ENCODE measurements around the gene NCAPH2. TPM values are rescaled to one million over a fixed set of nuclear protein-coding genes. Genes with fewer than 3 reads are reported as not detected.

The NCAPH2 gene
- total and polyA plus RNA-seq, 4 donors = 18.2 to 67.4 (median 33.6) TPM

DNA sequence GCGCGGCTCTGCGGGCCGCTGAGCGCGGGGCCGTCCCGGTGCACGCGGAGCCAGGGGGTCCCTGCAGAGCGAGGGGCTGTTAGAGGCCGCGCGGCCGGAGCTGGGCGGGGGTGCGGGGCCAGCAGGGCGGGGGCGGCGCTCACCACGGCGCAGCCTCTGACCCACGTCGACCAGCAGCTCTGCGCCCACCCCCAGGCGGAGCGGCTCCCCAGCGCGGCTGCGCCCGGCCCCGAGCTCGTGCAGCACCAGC, 17.8 kb downstream of the NCAPH2 start:
- Histone ChIP-seq H3K9me3 (ENCODE audit: control insufficient read depth, low read length) (no peaks in the 10 kb centered on the region), H3K27ac (ENCODE audit: low read depth in 1 of 2, low read length in 2 of 2) (peak overlapping the region in 1 of 2 donors; percentile 54), H3K36me3 (ENCODE audit: control insufficient read depth in 1 of 2, insufficient read depth in 2 of 2, low read length in 1 of 2) (no peaks in the 10 kb centered on the region), H3K27me3 (ENCODE audit: control insufficient read depth in 1 of 2, insufficient read depth in 2 of 2, low read length in 1 of 2) (no peaks in the 10 kb centered on the region), H3K4me1 (ENCODE audit: control insufficient read depth in 1 of 2, insufficient read depth in 2 of 2, low read length in 2 of 2) (no peaks in the 10 kb centered on the region), H3K4me3 (ENCODE audit: low read length in 2 of 2) (peak overlapping the region; percentile 50 to 51)
- ATAC-seq (ENCODE audit: low FRiP score) (no peak), DNase-seq (no peak)
- intact Hi-C loops (cut with DNase I) = loop anchor here (1.0 to 5.0 kb wide), 2 partner anchors 17 to 37 kb away; partner anchors contain the start of genes NCAPH2 (in 2 of the 2) and SYCE3 (in 1 of the 2)
- WGBS, 2 donors = 0 to 1% methylated on average over 15 to 33 of the region's 33 CpGs

DNA sequence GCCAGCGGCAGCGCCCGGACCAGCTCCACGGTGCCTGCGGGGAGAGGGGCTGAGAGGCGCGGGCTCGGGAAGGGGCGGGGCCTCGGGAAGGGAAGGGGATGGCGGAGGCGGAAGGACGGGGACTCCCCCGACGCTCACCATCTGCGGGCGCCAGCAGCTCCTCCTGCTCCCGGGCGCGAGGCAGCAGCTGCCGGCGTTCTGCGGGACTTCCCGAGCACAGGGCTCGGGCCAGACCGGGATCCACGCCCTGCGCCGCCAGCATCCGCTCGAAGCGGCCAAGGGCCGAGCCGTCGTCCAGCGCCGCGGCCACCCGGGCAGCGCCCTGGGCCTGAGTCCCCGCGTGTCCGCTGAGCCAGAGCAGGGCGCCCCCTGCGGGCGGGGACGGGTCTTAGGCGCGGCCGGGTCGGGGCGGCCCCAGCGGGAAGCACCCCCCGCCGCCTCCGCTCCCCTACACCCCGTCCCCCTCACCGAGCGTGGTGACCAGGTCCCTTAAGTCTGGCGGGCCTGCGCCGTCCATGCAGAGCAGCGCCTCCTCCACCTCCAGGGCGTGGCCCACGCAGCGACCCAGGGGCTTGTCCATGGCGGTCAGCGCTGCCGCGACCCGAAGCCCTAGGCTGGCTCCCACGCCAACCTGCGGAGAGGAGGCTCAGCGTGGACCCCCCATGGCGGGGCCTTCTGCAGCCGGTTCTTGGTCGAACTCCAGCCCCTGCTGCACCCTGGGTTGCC, 18.2 kb downstream of the NCAPH2 start:
- intact Hi-C loops (cut with DNase I) = loop anchor here in 1 of 2 donors (5.0 kb wide), 1 partner anchor 36 kb away; the partner anchor contains the start of gene SYCE3
- no peaks in the 10 kb centered on the region for H3K36me3 ChIP-seq (ENCODE audit: control insufficient read depth in 1 of 2, insufficient read depth in 2 of 2, low read length in 1 of 2)
- ATAC-seq (ENCODE audit: low FRiP score) = peak; percentile 51

DNA sequence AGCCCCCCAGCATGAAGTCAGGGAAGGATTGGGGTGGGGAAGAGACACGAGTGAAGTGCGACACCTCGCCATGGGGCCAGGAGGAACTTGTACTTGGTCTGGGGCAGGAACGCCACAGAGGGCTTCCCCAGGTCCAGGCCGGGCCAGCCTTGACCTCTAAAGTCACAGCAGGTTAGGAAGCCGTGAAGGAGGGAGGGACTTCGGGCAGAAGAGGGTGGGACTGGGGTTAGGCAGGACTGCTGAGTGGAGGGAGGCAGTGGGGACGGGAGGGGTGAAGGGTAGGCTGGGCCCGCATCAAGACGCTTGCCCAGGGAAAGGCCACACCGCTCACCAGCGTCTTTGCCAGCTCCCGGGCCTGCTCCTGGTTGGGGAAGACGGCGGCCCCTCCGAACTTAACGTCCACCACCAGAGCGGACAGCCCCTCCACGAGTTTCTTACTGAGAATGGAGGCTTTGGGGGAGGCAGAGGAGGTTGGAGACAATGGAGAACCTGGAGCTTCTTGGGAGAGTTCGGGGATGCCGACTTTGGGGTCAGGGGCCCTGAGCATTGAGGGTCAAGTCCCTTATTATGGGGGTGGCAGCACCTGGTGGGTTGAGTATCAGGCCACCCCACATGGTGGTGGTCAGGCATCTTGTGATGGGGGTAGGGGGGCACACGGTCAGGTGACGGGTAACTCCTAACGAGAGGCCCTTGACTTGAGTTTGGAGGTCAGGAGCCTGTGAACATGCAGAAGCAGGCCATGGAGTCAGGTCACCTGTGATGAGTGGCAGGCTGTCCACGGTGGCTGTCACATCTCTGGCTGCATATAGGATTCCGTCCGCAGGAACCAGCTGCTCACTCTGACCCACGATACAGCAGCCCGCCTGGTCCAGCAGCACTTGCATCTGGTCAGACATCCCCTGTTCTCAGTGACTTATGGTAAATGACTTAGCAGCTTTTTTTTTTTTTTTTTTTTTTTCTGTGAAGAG, 19.1 kb downstream of the NCAPH2 start:
- WGBS, 2 donors = 64 to 72% methylated on average over 29 of the region's 29 CpGs
- H3K4me1 ChIP-seq (ENCODE audit: control insufficient read depth in 1 of 2, insufficient read depth in 2 of 2, low read length in 2 of 2) = no peaks in the 10 kb centered on the region
- intact Hi-C loops (cut with DNase I) = loop anchor here in 1 of 2 donors (5.0 kb wide), 1 partner anchor 35 kb away; the partner anchor contains the start of gene SYCE3
- no peaks in the 10 kb centered on the region for H3K9me3 ChIP-seq (ENCODE audit: control insufficient read depth, low read length)
- H3K27ac ChIP-seq (ENCODE audit: low read depth in 1 of 2, low read length in 2 of 2) = no peak overlapping the region
- H3K36me3 ChIP-seq (ENCODE audit: control insufficient read depth in 1 of 2, insufficient read depth in 2 of 2, low read length in 1 of 2) = no peaks in the 10 kb centered on the region
- H3K4me3 ChIP-seq (ENCODE audit: low read length in 2 of 2) = no peak overlapping the region
- H3K27me3 ChIP-seq (ENCODE audit: control insufficient read depth in 1 of 2, insufficient read depth in 2 of 2, low read length in 1 of 2) = no peaks in the 10 kb centered on the region
- peak in 1 of 2 donors; percentile 84 for DNase-seq
- ATAC-seq (ENCODE audit: low FRiP score) = no peak

More for the DNA sequence above, 18.2 kb downstream of the NCAPH2 start:
- no peaks in the 10 kb centered on the region for H3K27me3 ChIP-seq (ENCODE audit: control insufficient read depth in 1 of 2, insufficient read depth in 2 of 2, low read length in 1 of 2)
- no peaks in the 10 kb centered on the region for H3K9me3 ChIP-seq (ENCODE audit: control insufficient read depth, low read length)
- peak overlapping the region in 1 of 2 donors; percentile 49 for H3K27ac ChIP-seq (ENCODE audit: low read depth in 1 of 2, low read length in 2 of 2)
- peak overlapping the region; percentile 50 to 51 for H3K4me3 ChIP-seq (ENCODE audit: low read length in 2 of 2)
- 2 to 4% methylated on average over 56 to 77 of the region's 77 CpGs for WGBS, 2 donors
- DNase-seq = peak; percentile 93
- no peaks in the 10 kb centered on the region for H3K4me1 ChIP-seq (ENCODE audit: control insufficient read depth in 1 of 2, insufficient read depth in 2 of 2, low read length in 2 of 2)

DNA sequence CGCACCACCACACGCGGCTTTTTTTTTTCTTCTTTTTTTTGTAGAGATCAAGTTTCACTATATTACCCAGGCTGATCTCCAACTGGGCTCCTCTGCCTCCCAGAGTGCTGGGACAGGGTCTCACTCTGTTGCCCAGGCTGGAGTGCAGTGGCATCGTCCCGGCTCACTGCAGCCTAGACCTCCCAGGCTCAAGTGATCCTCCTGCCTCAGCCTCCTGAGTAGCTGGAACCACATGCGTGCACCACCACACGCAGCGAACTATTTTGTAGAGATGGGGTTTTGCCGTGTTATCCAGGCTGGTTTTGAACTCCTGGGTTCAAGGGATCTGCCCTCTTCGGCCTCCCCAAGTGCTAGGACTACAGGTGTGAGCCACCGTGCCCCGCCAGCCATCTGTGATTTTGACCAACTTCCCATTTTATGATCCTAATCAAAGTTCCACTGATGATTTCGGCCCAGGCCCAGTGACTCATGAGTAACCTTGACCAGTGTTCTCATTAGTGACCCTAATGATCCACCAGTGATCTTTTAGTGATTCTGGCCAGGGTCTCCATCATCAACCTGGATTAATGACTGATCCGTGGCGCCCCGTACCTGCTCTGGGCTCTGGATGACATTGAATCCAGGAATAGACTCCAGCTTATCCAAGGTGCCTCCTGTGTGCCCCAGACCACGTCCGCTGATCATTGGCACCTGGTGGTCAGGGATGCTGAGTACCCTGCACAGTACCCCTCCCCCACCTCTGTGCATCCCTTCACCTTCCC, 20.1 kb downstream of the NCAPH2 start:
- intact Hi-C loops (cut with DNase I) = loop anchor here in 1 of 2 donors (5.0 kb wide), 1 partner anchor 34 kb away; the partner anchor contains the start of gene SYCE3
- Histone ChIP-seq H3K4me1 (ENCODE audit: control insufficient read depth in 1 of 2, insufficient read depth in 2 of 2, low read length in 2 of 2) (no peaks in the 10 kb centered on the region), H3K27ac (ENCODE audit: low read depth in 1 of 2, low read length in 2 of 2) (no peak overlapping the region)

DNA sequence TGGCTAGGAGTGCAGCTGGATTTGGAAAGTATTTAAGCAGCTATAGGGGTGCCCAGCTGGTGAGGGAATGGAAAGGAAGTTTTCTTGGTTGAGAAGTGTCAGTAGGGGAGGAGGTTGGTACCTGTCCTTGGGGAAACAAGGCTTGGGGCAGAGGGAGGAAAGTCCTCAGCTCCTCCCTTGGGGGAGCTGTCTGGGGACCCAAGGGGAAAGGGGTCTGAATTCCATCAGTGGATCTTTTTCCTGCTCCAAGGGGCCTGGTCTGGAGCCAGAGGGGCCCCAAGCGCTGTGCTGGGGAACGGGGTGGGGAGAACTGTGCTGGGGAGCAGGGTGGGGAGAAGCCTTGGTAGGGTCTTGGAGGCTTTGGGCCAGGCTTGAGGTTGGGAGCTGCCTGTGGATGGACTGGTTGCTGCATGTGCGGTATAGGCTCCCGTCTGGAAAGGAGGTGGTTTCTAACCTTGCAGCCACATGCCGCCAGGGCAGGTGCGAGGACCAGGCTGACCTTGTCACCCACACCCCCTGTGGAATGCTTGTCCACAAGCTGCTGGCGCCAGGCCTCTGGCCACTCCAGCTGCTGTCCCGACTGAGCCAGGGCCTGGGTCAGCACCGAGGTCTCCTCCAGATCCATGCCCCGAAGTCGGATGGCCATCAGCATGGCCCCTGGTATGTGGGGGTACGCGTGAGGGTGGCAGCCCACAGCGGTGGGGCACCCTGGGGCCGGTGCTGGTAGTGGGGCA, 20.8 kb downstream of the NCAPH2 start:
- Histone ChIP-seq H3K9me3 (ENCODE audit: control insufficient read depth, low read length) (no peaks in the 10 kb centered on the region), H3K4me1 (ENCODE audit: control insufficient read depth in 1 of 2, insufficient read depth in 2 of 2, low read length in 2 of 2) (no peaks in the 10 kb centered on the region), H3K36me3 (ENCODE audit: control insufficient read depth in 1 of 2, insufficient read depth in 2 of 2, low read length in 1 of 2) (no peaks in the 10 kb centered on the region), H3K27ac (ENCODE audit: low read depth in 1 of 2, low read length in 2 of 2) (no peak overlapping the region), H3K4me3 (ENCODE audit: low read length in 2 of 2) (no peak overlapping the region), H3K27me3 (ENCODE audit: control insufficient read depth in 1 of 2, insufficient read depth in 2 of 2, low read length in 1 of 2) (no peaks in the 10 kb centered on the region)
- WGBS, 2 donors = 56 to 61% methylated on average over 15 of the region's 15 CpGs
- intact Hi-C loops (cut with DNase I) = loop anchor here in 1 of 2 donors (5.0 kb wide), 1 partner anchor 33 kb away; the partner anchor contains the start of gene SYCE3
- DNase-seq = peak; percentile 74 to 78
- no peak for ATAC-seq (ENCODE audit: low FRiP score)

More for the DNA sequence above, 20.1 kb downstream of the NCAPH2 start:
- Histone ChIP-seq H3K36me3 (ENCODE audit: control insufficient read depth in 1 of 2, insufficient read depth in 2 of 2, low read length in 1 of 2) (no peaks in the 10 kb centered on the region), H3K9me3 (ENCODE audit: control insufficient read depth, low read length) (no peaks in the 10 kb centered on the region), H3K27me3 (ENCODE audit: control insufficient read depth in 1 of 2, insufficient read depth in 2 of 2, low read length in 1 of 2) (no peaks in the 10 kb centered on the region), H3K4me3 (ENCODE audit: low read length in 2 of 2) (no peak overlapping the region)
- WGBS, 2 donors = 93 to 94% methylated on average over 18 of the region's 18 CpGs
- ATAC-seq (ENCODE audit: low FRiP score) (no peak), DNase-seq (no peak)

DNA sequence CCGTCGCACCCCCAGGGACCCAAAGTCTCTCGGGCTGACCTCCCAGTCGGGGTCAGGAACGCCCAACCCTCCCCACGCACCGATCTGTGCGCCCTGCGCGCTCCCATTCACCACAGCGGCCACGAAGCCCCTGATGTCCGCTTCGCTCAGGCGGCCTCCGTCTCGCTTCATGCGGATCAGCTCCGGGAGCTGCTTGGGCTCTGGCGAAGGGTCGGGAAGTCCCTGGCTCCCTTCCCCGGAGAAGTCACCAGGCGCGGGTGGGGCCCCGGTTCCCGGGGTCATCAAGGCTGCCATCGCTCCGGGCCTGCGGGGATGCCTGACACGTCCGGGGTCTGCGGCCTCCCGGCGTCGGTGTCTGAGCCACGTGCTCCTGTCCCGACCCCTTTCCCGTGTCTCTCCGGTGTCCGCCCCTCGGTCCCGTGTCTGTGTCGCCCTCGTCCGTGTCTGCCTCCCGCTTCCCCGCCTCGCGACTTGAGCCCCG, 21.4 kb downstream of the NCAPH2 start:
- intact Hi-C loops (cut with DNase I) = loop anchor here in 1 of 2 donors (5.0 kb wide), 1 partner anchor 33 kb away; the partner anchor contains the start of gene SYCE3
- 12 to 17% methylated on average over 32 to 50 of the region's 50 CpGs for WGBS, 2 donors
- no peak overlapping the region for H3K4me3 ChIP-seq (ENCODE audit: low read length in 2 of 2)
- no peak for ATAC-seq (ENCODE audit: low FRiP score)
- H3K27me3 ChIP-seq (ENCODE audit: control insufficient read depth in 1 of 2, insufficient read depth in 2 of 2, low read length in 1 of 2) = no peaks in the 10 kb centered on the region
- no peaks in the 10 kb centered on the region for H3K4me1 ChIP-seq (ENCODE audit: control insufficient read depth in 1 of 2, insufficient read depth in 2 of 2, low read length in 2 of 2)
- no peak overlapping the region for H3K27ac ChIP-seq (ENCODE audit: low read depth in 1 of 2, low read length in 2 of 2)
- H3K36me3 ChIP-seq (ENCODE audit: control insufficient read depth in 1 of 2, insufficient read depth in 2 of 2, low read length in 1 of 2) = no peaks in the 10 kb centered on the region
- peak; percentile 80 to 86 for DNase-seq
- no peaks in the 10 kb centered on the region for H3K9me3 ChIP-seq (ENCODE audit: control insufficient read depth, low read length)

DNA sequence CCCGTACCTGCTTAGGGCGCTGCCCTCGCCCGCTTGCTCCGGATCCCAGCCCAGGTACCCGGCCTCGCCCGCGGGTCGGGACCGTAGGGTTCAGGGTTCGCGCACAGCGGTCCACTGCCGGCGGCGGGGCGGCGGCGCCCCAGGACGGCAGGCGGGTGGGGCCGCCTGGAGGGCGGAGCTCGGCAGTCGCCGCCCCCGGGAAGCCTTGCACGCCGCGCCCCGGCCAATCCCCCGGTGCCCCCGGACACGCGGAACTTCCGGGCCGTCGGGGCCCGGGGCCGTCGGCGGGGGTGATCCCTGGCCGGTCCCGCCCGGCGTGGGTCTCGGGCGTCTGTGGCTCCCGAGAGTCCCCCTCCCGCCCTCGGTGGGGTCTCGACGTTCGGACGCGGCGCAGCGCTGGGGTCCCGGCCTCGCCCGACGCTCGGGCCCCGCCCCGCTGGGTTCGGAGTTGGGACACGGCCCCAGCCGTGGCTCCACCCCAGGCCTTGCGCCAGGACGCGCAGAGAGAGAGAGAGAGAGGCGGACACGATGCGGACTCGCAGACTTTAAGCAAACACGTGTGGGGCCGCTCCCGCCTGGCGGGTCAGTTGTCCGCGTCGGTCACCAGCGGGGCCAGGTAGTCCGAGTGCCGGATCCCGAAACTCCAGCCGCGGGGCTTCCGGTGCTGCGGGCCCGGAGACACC, 22.0 kb downstream of the NCAPH2 start, which contains the start of gene TYMP:
Gene TYMP, minus strand, starts transcription at position 116 of the 683 bp plus-strand sequence. CDS start 303 bp downstream, outside the sequence.
- ATAC-seq (ENCODE audit: low FRiP score) = peak; percentile 55
- whole genome bisulfite sequencing, 2 donors = 1 to 2% methylated on average over 59 to 92 of the region's 92 CpGs
- Histone ChIP-seq H3K4me1 (ENCODE audit: control insufficient read depth in 1 of 2, insufficient read depth in 2 of 2, low read length in 2 of 2) (no peaks in the 10 kb centered on the region), H3K27ac (ENCODE audit: low read depth in 1 of 2, low read length in 2 of 2) (no peak within 1 kb of the TSS), H3K4me3 (ENCODE audit: low read length in 2 of 2) (no peak within 1 kb of the TSS), H3K36me3 (ENCODE audit: control insufficient read depth in 1 of 2, insufficient read depth in 2 of 2, low read length in 1 of 2) (no peaks in the 10 kb centered on the region), H3K9me3 (ENCODE audit: control insufficient read depth, low read length) (no peaks in the 10 kb centered on the region), H3K27me3 (ENCODE audit: control insufficient read depth in 1 of 2, insufficient read depth in 2 of 2, low read length in 1 of 2) (no peaks in the 10 kb centered on the region)
- DNase-seq = peak; percentile 95
- intact Hi-C loops (cut with DNase I) = loop anchor here in 1 of 2 donors (5.0 kb wide), 1 partner anchor 32 kb away; the partner anchor contains the start of gene SYCE3

All from aorta (tissue), 5 donors.